CD4-positive, alpha-beta T cell treated with Interleukin-17A for 1 hour (primary cell): ENCODE measurements around the gene CNIH3.
"Not testable (repeated sequence)": the region's sequence is repeated elsewhere in the genome, so short reads cannot be mapped to it uniquely, and the experiment has no call there.

ENCODE experiments used
- DNase-seq: peaks from one replicate; pipeline ENCODE4 v3.0.0-alpha.2; 2020

The CNIH3 gene

DNA sequence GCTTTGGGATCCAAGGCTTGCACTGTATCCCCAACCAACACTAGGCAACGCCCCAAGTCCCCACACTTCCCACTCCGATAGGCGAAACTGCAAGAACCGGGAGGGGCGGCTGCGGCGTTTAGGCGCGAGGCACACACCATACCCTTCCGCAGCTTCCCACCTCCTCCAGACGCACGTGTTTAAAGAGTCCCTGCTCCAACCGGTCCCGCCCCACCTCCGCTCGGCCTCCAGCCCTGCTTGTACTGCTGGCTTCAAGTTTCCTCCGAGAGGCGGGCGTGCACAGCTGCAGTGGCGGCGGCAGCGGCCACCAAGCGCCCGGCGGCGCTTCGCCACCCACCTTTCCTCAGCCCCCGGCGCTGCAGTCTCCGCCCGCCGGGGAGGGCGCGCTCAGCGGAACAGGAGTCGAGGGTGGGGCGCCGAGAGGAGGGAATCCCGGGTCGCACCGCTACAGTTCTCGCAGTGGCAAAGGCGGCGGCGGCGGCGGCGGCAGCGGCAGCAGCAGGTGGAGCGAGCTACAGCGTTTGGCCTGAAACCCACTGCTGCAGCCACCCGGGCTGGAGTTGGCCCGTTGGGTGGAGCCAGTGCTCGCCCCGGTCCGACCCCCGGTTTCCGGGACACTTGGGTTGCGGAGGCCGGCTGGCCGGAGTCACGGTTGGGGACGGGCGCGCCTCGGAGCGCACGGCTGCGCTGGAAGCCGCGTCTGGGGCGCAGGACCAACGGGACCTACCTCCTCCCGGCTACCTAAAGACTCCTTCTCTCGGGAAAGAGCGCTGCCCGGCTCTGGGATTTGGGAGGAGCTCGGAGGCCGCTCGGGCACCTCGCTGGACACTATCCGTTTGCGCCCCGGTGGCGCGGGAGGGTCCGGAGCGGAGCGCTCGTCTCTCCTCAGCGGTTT lies at the start of gene CNIH3:
Gene CNIH3, plus strand, starts transcription at position 457 of the 895 bp plus-strand sequence. CDS start 858 bp downstream, outside the sequence.
- peak; percentile 26 for DNase-seq

DNA sequence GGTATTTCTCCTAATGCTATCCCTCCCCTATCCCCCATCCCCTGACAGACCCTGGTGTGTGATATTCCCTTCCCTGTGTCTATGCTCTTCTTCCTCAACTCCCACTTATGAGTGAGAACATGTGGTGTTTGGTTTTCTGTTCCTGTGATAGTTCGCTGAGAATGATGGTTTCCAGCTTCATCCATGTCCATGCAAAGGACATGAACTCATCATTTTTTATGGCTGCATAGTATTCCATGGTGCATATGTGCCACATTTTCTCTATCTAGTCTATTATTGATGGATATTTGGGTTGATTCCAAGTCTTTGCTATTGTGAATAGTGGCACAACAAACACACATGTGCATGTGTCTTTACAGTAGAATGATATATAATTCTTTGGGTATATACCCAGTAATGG lies 49.6 kb upstream of the CNIH3 start:
- not testable (repeated sequence) for DNase-seq

DNA sequence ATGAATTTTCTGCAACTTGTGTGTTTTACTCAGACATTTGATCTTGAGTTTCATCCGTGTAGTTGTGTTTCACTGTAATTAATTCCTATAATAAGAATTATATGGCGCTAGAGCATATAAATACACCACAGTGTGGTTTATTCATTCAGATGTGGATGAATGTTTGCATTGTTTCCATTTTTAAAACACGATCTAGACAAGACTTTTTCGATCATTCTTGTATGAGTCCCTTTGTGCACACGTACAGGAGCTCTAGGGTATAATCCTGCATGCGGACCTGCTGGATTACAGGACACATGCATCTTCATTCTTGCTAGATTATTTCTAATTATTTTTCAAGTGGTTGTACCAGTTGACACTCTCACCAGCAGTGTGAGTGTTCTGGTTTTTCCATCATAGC lies 46.8 kb upstream of the CNIH3 start:
- no peak for DNase-seq

DNA sequence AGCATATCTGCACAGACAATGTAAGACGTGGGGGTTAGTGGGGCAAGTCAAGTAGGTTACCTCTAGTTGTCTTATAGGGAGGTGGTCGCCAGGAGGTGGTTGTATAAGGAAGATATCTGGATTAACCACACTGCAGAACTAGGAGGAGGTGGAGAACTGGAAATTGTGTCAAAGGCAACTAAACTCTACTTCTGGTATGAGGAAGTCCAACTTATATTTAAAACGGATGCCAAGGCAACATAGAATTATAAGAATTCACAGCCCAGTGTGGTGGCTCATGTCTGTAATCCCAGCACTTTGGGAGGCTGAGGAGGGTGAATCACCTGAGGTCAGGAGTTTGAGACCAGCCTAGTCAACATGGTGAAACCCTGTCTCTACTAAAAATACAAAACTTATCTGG lies 44.1 kb upstream of the CNIH3 start:
- not testable (repeated sequence) for DNase-seq

DNA sequence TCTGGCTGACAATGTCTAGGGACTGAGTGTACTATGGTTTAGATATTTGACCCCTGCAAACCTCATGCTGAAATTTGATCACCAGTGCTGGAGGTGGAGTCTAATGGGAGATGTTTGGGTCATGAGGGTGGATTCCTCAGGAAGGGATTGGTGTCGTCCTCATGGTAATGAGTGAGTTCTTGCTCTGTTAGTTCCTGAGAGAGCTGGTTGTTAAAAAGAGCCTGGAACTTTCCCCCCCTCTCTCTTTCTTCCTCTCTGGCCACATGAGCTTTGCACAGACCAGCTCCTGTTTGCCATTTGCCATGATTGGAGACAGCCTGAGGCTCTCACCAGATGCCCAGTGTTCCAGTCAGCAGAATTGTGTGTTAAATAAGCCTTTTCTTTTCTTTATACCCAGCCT lies 36.6 kb upstream of the CNIH3 start:
- no peak for DNase-seq

DNA sequence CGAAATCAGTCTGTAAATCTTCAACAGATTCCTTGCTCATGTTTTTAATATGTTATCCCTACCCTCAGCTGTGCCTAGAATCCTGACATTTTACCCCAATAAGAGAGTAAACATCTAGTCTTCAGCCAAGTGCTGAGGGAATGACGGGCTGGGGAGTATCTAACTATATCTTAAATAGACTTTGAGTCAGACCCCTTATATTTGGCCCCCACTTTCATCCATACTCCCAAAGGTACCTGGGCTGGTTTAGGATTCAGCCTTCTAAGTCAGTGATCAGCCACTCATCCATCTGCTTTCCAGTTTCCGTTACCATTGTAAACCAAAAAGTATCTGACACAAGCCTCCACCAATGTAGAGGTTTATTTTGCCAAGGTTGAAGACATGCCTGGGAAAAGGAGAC lies 36.1 kb upstream of the CNIH3 start:
- no peak for DNase-seq

DNA sequence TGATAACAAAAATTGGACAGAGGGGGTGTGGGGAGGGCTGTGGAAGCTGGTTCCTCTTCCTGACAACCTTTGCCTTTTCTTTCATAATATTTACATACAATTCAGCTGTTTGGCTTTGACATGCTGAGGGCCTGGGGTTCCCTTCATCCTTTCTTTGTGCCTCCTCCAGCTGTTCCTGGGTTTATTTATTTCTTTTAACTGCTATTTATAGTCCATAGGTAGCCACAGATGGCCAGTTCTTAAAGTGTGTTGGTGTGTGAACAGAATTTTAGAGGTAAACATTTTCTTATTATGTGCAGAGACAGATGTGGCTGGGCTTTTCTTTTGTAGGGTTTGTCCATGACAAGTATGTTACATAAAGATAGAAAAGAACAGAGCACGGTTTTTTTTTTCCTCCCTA lies 34.1 kb upstream of the CNIH3 start:
- no peak for DNase-seq

DNA sequence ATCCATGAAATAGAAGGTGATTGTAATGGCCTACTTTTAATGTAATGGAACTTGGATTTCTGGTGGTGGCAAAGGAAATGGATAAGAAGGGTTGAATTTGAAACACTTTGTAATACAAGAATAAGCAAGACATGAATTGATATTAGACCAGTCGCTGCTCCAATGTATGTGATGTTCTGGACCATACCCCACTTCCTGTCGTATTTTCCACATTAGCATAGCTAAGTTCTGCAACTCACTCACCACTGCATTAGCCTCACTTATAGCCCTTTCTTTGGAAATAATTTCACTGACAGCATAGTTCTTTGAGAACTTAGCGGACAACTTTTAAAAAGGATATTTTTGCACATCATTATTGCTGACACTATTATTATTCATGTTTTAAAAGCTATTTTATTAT lies 32.3 kb upstream of the CNIH3 start:
- no peak for DNase-seq

DNA sequence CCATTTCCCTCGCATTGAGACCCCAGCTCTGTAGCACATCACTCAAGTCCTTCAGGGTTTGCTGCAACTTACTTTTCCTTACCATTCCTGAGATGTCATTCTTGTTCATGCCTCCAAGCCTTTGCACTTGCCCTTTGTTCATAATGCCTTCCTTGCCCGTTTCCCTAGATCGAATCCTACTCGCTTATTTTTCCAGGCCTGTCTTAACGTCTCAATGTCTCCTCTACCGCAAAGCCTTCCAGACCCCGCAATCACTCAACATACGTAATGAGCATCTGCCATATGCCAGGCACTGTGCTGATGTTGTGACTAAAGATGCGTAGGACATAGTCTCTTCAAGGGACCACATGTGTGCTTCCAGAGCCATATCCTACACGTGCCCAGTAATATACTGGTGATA lies 31.1 kb upstream of the CNIH3 start:
- no peak for DNase-seq

DNA sequence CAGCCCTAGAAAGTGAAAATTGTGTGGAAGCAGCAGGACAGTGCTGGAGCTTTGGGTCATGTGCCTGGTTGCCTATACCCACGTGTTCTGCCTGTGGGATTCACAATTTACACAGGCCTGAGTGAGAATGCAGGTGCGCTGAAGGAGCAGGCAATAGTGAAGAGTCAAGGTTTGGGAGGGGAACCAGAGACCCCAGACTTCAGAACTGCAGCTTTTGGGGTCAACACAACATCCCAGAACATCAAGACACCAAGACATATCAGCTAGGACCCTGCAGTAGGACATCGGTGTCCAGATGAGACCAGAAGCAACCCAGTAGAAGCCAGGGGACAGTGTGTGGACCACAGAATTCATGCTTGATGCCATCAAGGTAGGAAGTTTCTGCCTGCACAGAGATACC lies 29.1 kb upstream of the CNIH3 start:
- DNase-seq: no peak

DNA sequence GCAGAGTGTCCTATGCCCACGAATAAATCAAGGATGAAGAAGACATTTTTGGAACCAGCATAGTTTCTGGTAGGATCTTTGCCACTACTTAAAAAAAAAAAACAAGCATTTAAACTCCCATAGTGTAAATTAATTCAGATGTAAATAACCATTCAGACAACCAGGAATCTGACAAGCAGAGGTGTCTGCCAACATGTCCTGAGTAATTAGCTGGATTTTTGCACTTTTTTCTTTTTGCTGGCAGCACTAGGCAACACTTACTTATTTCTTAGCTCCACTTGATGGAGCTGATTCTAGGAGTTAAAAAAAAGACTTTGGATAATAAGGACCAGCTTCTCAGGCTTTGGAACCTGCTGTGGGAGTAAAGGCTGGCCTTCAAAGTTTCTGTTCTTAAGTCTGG lies 27.6 kb upstream of the CNIH3 start:
- DNase-seq: no peak

DNA sequence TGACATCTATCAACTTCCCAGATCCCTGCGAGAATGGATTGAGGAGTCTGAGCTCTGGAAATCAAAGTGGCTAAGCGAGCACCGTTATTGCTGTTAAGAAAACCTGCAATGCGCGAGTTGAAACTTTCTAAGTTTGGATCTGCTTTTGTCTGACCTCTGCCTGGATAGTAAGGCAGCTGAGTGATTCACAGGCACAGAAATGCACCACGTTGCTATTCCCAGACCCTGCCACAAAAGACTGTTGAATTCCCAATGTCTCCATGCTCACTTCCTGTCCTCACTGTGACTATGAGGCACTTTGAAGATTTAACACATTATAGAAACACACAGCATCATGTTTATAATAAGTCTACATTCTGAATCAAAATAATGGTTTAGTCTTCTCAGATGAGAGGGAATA lies 27.1 kb upstream of the CNIH3 start:
- no peak for DNase-seq

DNA sequence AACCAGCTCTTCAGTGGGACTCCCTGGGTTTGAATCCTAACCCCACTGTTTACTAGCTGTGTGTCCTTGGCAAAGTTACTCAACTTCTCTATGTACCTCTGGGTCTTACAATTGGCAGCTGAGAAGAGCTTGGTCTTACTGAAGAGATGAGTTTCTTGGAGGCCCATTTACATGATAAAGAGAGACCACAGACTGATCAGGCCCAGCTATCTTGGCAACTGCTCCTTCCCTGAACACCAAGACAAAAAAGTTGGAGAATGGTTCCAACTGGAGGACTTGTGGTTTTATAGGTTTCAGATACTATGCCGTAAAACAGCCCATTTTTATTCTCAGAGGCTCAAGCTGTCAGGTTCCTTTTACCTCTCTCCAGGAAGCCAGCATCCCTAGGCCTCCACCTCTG lies 24.8 kb upstream of the CNIH3 start:
- no peak for DNase-seq

DNA sequence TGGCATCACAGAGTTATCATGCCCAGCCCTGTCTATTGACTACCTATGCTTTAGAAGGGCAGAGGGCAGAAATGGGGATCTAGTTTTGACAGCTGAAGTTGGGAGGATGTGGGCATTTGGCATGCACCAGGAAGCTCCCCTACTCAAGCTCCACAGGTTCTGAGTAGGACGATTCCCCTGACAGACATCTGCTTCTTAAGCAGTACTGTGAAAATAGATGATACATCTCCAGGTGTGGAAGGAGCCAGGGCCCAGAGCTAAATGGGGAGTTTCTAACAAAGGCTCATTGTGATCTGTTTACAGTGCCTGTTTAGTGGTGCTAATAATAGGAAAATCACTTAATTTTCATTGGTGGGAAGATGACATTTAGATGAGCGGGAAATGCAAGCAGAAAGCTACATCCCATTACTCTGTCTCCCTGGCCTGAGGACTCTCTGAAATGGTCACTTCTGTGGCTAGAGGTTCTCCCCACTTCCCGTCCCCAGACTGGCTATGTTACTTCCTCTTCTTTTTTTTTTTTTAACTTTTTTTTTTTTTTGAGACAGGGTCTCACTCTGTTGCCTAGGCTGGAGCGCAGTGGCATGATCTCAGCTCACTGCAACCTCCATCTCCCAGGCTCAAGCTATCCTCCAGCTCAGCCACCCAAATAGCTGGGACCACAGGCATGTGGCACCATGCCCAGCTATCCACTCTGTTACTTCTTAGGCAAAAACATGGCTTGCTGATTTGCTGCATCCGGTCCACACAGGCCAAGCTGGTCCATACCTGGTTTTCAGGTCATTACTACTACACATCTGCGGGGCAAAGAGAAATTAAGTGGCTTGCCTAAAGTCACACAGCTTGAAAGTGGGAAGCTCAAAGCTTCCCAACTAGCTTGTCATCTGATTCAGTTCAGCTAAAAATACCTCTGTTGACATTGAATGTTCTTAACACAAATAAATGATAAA lies 23.2 kb upstream of the CNIH3 start:
- DNase-seq: no peak

DNA sequence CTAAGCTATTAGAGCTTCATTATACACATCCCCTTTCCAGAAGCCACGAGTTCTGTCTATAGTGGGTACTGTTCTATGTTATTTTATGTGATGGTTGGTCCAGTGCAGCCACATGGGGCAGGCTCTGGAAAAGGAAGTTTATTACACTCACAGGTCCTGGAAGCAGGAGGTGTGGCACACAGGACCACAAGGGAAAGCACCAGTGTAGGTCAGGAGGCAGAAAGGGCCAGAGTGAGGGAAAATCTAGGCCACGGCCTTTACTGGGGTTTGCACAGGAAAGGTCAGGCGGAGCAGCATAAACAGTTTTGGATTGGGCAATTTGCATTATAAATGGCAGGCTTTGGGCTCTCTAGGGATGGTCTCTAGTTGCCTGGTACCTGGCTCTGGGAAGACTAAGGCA lies 21.8 kb upstream of the CNIH3 start:
- DNase-seq: no peak

DNA sequence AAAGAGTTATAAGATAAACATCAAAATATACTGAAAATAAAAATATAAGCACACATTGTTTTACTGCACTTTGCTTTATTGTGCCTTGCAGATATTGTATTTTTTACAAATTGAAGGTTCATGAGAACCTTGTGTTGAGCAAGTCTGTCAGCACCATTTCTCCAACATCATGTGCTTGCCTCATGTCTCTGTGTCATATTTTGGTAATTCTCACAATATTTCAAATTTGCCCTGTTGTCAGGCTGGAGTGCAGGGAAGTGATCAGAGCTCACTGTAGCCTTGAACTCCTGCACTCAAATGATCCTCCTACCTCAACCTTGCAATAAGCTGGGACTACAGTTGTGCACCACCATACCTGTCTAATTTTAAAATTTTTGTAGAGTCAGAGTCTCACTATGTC lies 21.3 kb upstream of the CNIH3 start:
- no peak for DNase-seq

DNA sequence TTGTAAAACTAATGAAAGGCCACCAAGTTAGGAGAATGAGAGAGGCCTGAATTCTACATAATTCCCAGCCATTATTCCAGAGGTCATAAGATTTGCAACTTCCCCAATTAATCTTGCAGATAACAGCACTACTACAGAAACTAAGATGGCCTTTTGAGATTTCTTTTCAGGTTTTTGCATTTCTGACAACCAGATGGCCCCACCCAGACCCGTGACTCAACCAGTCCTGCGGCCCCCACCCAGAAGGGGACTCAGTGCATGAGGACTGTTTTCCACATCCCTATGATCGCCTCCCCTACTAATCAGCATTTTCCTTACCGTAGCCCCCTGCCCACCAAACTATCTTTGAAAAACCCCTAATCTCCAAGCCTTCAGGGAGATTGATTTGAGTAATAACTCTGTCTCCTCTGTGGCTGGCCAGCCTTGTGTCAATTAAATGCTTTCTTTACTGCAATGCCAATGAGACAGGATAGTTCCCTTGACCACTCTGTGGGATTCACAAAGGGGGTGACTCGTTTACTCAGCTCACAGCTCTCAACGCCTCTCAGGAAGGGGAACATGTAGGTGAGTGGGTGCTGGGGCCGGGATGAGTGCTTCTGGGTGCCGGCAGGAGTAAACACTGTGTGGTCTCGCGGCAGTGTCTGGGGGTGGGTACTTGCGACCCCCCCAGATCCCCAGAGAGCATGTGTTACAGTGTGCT lies 10.5 kb upstream of the CNIH3 start:
- no peak for DNase-seq

DNA sequence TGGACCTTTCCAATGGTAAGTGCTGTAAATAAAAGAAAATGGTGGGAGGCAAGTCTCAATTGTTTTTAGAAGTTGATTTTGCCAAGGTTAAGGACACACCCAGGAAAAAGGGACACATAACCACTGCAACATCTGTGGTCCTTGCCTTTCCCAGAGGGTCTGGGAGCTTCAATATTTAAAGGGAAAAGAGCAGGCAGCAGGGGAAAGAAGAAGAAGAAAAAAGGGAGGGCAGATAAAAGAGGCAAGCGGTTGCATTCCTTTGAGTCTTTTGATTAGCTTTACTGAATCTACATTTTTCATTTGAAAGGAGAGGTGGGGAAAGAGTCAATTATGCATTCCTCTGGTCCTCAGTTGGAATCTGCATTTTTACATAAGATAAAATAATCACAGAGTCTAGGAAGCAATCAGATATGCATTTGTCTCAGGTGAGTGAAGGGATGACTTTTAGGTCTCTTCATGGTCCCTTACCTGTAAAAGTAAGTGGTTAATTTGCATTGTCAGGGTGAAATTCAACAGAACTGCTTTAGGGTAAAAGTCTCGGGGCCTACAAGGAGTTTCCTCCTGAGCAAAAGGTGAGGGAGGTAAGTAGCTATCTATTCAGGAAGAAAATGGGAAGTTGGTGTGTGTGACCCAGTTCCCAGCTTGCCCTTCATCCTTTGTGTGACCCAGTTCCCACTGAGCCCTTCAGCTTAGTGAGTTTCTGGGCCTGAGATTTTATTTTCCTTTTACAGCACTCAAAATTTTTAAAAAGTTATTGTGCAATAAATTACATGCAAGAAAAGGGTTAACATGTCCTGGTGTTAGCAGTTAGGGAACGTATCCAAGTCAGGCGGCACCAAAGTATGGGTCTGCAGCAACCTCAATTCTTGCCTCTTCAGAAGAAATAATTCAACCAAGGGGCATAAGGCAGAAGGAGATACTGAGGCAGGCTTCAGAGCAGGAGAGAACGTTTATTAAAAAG lies 8.6 kb upstream of the CNIH3 start:
- no peak for DNase-seq

DNA sequence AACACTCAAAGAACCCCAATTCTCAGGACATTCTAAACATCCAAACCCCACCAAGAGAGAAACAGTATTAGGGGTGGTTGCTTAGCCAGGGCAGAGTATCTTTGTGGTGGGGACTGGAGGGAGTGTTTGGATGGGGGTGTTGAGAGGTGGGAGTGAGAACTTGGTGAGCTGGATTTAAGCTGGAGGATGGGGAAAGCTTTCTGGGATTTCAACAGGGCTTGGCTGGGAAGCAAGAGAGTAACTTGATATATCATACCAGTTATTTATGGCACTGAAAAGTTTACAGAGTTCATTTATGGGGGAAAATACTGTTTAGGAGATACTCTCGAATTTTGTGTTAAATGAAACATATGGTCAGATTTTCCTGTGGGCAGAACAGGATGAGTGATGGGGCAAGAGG lies 6.8 kb upstream of the CNIH3 start:
- no peak for DNase-seq

DNA sequence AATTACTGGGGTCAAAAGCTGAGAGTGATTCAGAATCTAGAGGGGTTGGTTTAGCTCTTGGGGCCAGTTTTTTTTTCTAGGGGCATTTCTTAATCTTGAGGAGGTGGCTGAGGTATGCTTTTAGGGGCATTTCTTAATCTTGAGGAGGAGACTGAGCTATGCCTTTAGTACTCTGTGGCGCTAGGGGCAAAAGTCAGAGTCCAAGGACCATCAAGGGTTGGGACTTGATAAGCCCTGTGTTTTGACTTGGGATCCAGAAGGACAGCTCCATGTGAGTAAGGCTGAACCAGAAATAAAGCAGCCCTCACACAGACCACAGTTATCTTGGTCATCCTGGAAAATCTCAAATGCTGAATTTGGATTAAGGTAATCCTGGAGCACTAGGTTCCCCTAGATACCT lies 3.9 kb upstream of the CNIH3 start:
- no peak for DNase-seq

DNA sequence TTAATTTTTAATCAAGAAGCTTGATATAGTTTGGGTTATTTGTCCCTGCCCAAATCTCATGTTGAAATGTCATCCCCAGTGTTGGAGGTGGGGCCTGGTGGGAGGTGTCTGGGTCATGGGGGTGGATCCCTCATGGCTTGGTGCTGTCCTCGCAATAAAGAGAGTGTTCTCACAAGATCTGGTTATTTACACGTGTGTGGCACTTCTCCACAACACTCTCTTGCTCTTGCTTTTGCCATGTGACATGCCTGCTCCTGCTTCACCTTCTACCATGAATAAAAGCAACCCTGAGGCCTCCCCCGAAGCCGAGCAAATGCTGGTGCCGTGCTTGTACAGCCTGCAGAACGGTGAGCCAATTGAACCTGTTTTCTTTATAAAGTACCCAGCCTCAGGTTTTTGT lies 2.6 kb upstream of the CNIH3 start:
- no peak for DNase-seq

DNA sequence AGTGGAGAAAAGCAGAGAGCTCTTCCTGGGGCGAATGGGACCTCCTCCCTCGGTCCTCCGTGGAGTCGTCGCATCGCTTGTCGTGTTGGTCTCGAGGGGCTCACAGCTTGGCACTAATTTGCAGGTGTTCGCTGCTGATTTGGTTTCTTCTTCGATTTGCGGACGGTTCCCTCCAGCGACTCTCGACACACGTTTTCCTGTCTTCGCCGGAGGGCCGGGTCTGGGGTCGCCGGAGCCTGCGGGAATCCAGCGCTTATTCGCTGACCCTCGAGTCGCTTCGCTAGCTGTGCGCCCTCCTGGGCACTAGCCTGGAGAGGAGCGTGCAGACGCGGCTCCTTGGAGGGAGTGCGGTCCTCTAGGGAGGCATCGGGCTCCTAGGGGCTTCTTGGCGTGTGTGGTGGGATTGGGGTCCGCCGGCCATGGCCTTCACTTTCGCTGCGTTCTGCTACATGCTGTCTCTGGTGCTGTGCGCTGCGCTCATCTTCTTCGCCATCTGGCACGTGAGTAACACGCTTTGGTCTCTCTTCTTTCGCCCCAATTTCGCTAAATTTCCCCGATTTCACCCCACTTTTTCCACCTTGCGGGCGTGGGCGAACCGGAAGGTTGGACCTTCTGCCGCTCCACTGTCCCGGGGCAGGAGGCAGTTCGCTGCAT lies 766 bp downstream of the CNIH3 start:
- no peak for DNase-seq
